GM12878 (cell line): ENCODE results near the gene TSHZ3. TPM values are rescaled to one million over a fixed set of nuclear protein-coding genes. Genes with fewer than 3 reads are reported as not detected.

Source experiments
- ATAC-seq: fragments of 200-7000 bp; cut with Tn5 transposase; 3 replicates; pipeline ENCODE4 v1.9.1; 2020; ENCODE audit warnings: mild to moderate bottlenecking, moderate library complexity
- BruUV-seq: library from RNA; stranded (reverse); fragments of 400-500 nt; replicated peaks from 2 replicates; lab custom pipeline; 2021; lab: Mats Ljungman, UMichigan
- CTCF ChIA-PET: fragments of 300-600 bp; sonication (Branson Sonifier 250); formaldehyde crosslinking; extraction: SDS; loops from one replicate; lab custom pipeline; 2021; ENCODE audit warnings: inconsistent platforms; lab: Yijun Ruan, JAX
- POLR2A ChIA-PET: fragments of 350-600 bp; formaldehyde crosslinking; extraction: SDS; loops from one replicate; lab custom pipeline; 2021; ENCODE audit warnings: inconsistent platforms; lab: Charles Lee
- RAD21 ChIA-PET: fragments of 300-600 bp; sonication (Branson Sonifier 250); formaldehyde crosslinking; loops from one replicate; lab custom pipeline; 2023; ENCODE audit warnings: antibody characterized with exemption; ENCODE audit not compliant: unreplicated experiment; lab: Charles Lee
- SMC1A ChIA-PET: fragments of 300-600 bp; sonication (Branson Sonifier 250); formaldehyde crosslinking; loops from one replicate; lab custom pipeline; 2023; ENCODE audit not compliant: unreplicated experiment, uncharacterized antibody; lab: Charles Lee
- DNase-seq: peaks from one replicate; pipeline ENCODE4 v3.0.0-alpha.2; 2011; ENCODE audit warnings: low read depth, low spot score
- FAIRE-seq: peaks from 3 replicates; lab custom pipeline; 2011; peaks lifted over from hg19 to GRCh38; lab: Jason Lieb, UNC
- H2AFZ ChIP-seq: 2 replicates; pipeline ENCODE4 v1.6.0; 2011; ENCODE audit warnings: low read depth, low read length, control low read depth; ENCODE audit not compliant: control insufficient read depth
- H3K27ac ChIP-seq: 2 replicates; pipeline ENCODE4 v1.5.1; 2011; ENCODE audit warnings: control low read depth; ENCODE audit not compliant: control insufficient read depth, insufficient read depth
- H3K27me3 ChIP-seq, 2 experiments: replicated peaks in 1 of 2; 2 replicates each; pipeline versions ENCODE4 v1.6.0 to v1.6.1; 2011; ENCODE audit warnings: low read length in 1 of 2; ENCODE audit not compliant: control insufficient read depth in 2 of 2, insufficient read depth in 2 of 2
- H3K36me3 ChIP-seq, 2 experiments: 2 replicates each; pipeline ENCODE4 v1.5.1; 2011; ENCODE audit warnings: low read length in 1 of 2; ENCODE audit not compliant: control insufficient read depth in 2 of 2, insufficient read depth in 2 of 2
- H3K4me1 ChIP-seq: 2 replicates; pipeline ENCODE4 v1.6.1; 2011; ENCODE audit warnings: mild to moderate bottlenecking, low read length, moderate library complexity, mixed read lengths; ENCODE audit not compliant: control insufficient read depth, insufficient read depth
- H3K4me2 ChIP-seq: 2 replicates; pipeline ENCODE4 v1.6.0; 2011; ENCODE audit warnings: control low read depth; ENCODE audit not compliant: control insufficient read depth, insufficient read depth
- H3K4me3 ChIP-seq: fragments of 200-600 bp; sonication (generic); 2 replicates; pipeline ENCODE4 v1.5.1; 2016
- H3K79me2 ChIP-seq: 2 replicates; pipeline ENCODE4 v1.6.0; 2011; ENCODE audit warnings: low read length; ENCODE audit not compliant: control insufficient read depth, insufficient read depth
- H3K9ac ChIP-seq: 2 replicates; pipeline ENCODE4 v1.8.0; 2011; ENCODE audit warnings: low read length, control low read depth, mixed read lengths; ENCODE audit not compliant: control insufficient read depth, insufficient read depth
- H3K9me3 ChIP-seq: replicated peaks from 3 replicates; pipeline ENCODE4 v1.5.1; 2011; ENCODE audit warnings: mild to moderate bottlenecking, low read length; ENCODE audit not compliant: control insufficient read depth, insufficient read depth
- H4K20me1 ChIP-seq: 2 replicates; pipeline ENCODE4 v1.6.0; 2011; ENCODE audit not compliant: control insufficient read depth, insufficient read depth
- GABPA ChIP-seq: IDR thresholded peaks from 2 replicates; pipeline ENCODE4 v1.6.1; 2014; ENCODE audit warnings: antibody characterized with exemption, low read depth, mild to moderate bottlenecking, inconsistent platforms
- POLR2A ChIP-seq: IDR thresholded peaks from 2 replicates; pipeline ENCODE4 v1.6.1; 2011; ENCODE audit warnings: low read depth, mild to moderate bottlenecking, low read length
- RAD51 ChIP-seq: fragments of 450-650 bp; IDR thresholded peaks from 2 replicates; pipeline ENCODE4 v1.6.1; 2016; ENCODE audit warnings: moderate library complexity, mild to moderate bottlenecking, inconsistent platforms
- SUPT20H ChIP-seq: IDR thresholded peaks from 2 replicates; pipeline ENCODE4 v1.6.1; 2011; ENCODE audit warnings: low read depth, mild to moderate bottlenecking, low read length, moderate library complexity, borderline replicate concordance; ENCODE audit not compliant: control insufficient read depth
- TCF3 ChIP-seq: IDR thresholded peaks from 2 replicates; pipeline ENCODE4 v1.6.1; 2012; ENCODE audit warnings: low read depth, mild to moderate bottlenecking, low read length, borderline replicate concordance; ENCODE audit not compliant: insufficient read depth
- ZBTB40 ChIP-seq: fragments of 450-650 bp; IDR thresholded peaks from 2 replicates; pipeline ENCODE4 v1.6.1; 2016; ENCODE audit warnings: mild to moderate bottlenecking, moderate library complexity, borderline replicate concordance
- ZNF217 ChIP-seq: fragments of 450-650 bp; IDR thresholded peaks from 2 replicates; pipeline ENCODE4 v1.6.1; 2017; ENCODE audit warnings: antibody characterized with exemption, mild to moderate bottlenecking
- WGBS: methylation state at CpG from one replicate; pipeline ENCODE4 v1.1.6; 2016; ENCODE audit warnings: low lambda C conversion rate; ENCODE audit not compliant: insufficient replicate concordance, insufficient coverage; ENCODE audit errors: missing lambda C conversion rate; 5-methylcytosine and 5-hydroxymethylcytosine counted together
- in situ Hi-C: fragments of 300-500 bp; cut with MboI; formaldehyde crosslinking; loops from 9 replicates; pipeline ENCODE4 v1.14.3; 2018; ENCODE audit warnings: mixed read lengths
- intact Hi-C: fragments of 100-400 bp; cut with micrococcal nuclease; formaldehyde crosslinking; loops from one replicate; pipeline ENCODE4 v1.14.2; 2022; ENCODE audit not compliant: unreplicated experiment
- polyA plus RNA-seq, 11 experiments: library from polyadenylated mRNA; depleted of rRNA in 4 of 11; unstranded in 6 of 11; stranded (reverse) in 5 of 11; fragments of >200 nt; fragmentation: Nextera tagmentation in 4 of 11; fragmentation: Illumina TruSeq in 1 of 11; extraction: Ambion mirVana in 4 of 11; extraction: Trizol in 1 of 11; gene quantifications; 1 replicate in 1 of 11; 2 replicates in 10 of 11; pipeline versions ENCODE4 v1.2.1 to v1.2.3, GENCODE V29; 2011 to 2016; ENCODE audit warnings: inconsistent platforms in 2 of 11, missing spikeins in 2 of 11, low read depth in 1 of 11
- total RNA-seq, 4 experiments: library from RNA; depleted of rRNA in 3 of 4; stranded (reverse); fragments of >200 nt in 3 of 4; fragmentation: Illumina TruSeq in 1 of 4; extraction: Trizol in 1 of 4; gene quantifications; 2 replicates each; pipeline versions ENCODE4 v1.2.1 to v1.2.3, GENCODE V29; 2013 to 2021

Gene TSHZ3
- total and polyA plus RNA-seq, 10 of the 15 experiments (the other 5 are each of a cell fraction or from before 2014, with no cell fraction given): 0.23 TPM; not detected in 9

- TF ChIP-seq ZBTB40 (no peak), SUPT20H (no peak)
Measured at GRCh38 chr19:31232180-31232579, 117.1 kb downstream of the TSHZ3 start (continued).

DNA sequence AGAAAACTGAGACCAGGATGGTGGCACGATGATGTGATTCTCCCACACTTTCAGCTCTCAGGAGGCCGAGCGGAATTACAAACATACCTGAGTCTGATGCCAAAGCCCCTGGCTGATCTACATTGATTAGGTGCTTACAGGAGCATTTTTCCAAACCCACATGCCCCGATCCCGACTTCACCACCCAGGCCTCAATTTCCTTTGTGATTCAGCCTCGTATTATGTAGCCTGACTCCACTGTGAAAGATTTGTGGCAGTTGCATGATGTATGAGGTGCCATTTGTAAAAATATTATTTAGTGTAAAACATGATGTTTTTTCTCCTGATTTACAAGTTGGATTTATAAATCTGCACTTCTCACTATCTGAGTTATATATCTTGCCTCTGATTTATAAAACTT, 118.0 kb downstream of the TSHZ3 start:
- DNase-seq (no peak), ATAC-seq (no peak)
- Histone ChIP-seq H3K27me3 (no peaks in the 10 kb centered on the region), H3K4me2 (no peak overlapping the region), H3K36me3 (no peaks in the 10 kb centered on the region), H3K4me3 (no peak overlapping the region), H3K4me1 (no peaks in the 10 kb centered on the region), H3K9me3 (no peaks in the 10 kb centered on the region), H4K20me1 (no peaks in the 10 kb centered on the region), H3K9ac (no peak overlapping the region), H2AFZ (no peak overlapping the region)
- BruUV-seq: no TSS peak
- SMC1A ChIA-PET: no interaction called here
- TF ChIP-seq POLR2A (no peak), ZNF217 (no peak), GABPA (no peak), TCF3 (no peak), RAD51 (no peak)
- TF ChIP-seq, all 136 proteins: peak for 0
- ChIA-PET RAD21 (no interaction called here), CTCF (no interaction called here), POLR2A (no interaction called here)
- 20% methylated on average over 6 of the region's 6 CpGs for WGBS
- intact Hi-C loops (no loop called here), in situ Hi-C loops (no loop called here)
- FAIRE-seq: no peak
- Histone ChIP-seq H3K79me2 (no peaks in the 10 kb centered on the region), H3K27ac (no peak overlapping the region)
